Keratinocyte (primary cell): ENCODE measurements around the gene PNKP. TPM values are rescaled to one million over a fixed set of nuclear protein-coding genes. Genes with fewer than 3 reads are reported as not detected.

Source experiments
- DNase-seq: peaks from one replicate; pipeline ENCODE4 v3.0.0-alpha.2; 2011; ENCODE audit warnings: low read depth, missing footprints, low spot score
- FAIRE-seq: peaks from 2 replicates; lab custom pipeline; 2011; peaks lifted over from hg19 to GRCh38; lab: Jason Lieb, UNC
- H2AFZ ChIP-seq: 2 replicates; pipeline ENCODE4 v1.6.0; 2012; ENCODE audit warnings: low read length, control low read depth, inconsistent platforms; ENCODE audit not compliant: control insufficient read depth
- H3K27ac ChIP-seq: 2 replicates; pipeline ENCODE4 v1.5.1; 2011; ENCODE audit warnings: low read length; ENCODE audit not compliant: control insufficient read depth, insufficient read depth
- H3K27me3 ChIP-seq: 3 replicates; pipeline ENCODE4 v1.6.0; 2011; ENCODE audit warnings: low read length; ENCODE audit not compliant: control insufficient read depth, insufficient read depth; ENCODE audit errors: extremely low read depth
- H3K36me3 ChIP-seq, 2 experiments: 2 replicates in 1 of 2; 3 replicates in 1 of 2; pipeline ENCODE4 v1.5.1; 2011; ENCODE audit warnings: low read length in 2 of 2, mild to moderate bottlenecking in 1 of 2; ENCODE audit not compliant: control insufficient read depth in 2 of 2, insufficient read depth in 2 of 2; ENCODE audit errors: extremely low read depth in 1 of 2
- H3K4me1 ChIP-seq: 3 replicates; pipeline ENCODE4 v1.5.1; 2011; ENCODE audit warnings: low read length; ENCODE audit not compliant: control insufficient read depth, insufficient read depth; ENCODE audit errors: extremely low read depth
- H3K4me2 ChIP-seq: 3 replicates; pipeline ENCODE4 v1.6.0; 2011; ENCODE audit warnings: low read depth, low read length; ENCODE audit not compliant: control insufficient read depth, insufficient read depth; ENCODE audit errors: extremely low read depth
- H3K4me3 ChIP-seq, 3 experiments: fragments of 200-600 bp in 1 of 3; sonication (generic) in 1 of 3; 2 replicates in 2 of 3; 3 replicates in 1 of 3; pipeline ENCODE4 v1.5.1; 2011 to 2016; ENCODE audit warnings: low read length in 3 of 3, mild to moderate bottlenecking in 3 of 3, control low read depth in 2 of 3, inconsistent platforms in 1 of 3, low read depth in 1 of 3, mixed read lengths in 1 of 3, mixed run types in 1 of 3, moderate library complexity in 1 of 3; ENCODE audit not compliant: control insufficient read depth in 2 of 3, insufficient read depth in 2 of 3; ENCODE audit errors: extremely low read depth in 1 of 3
- H3K79me2 ChIP-seq: 2 replicates; pipeline ENCODE4 v1.6.0; 2012; ENCODE audit warnings: low read length; ENCODE audit not compliant: control insufficient read depth, insufficient read depth
- H3K9ac ChIP-seq: 3 replicates; pipeline ENCODE4 v1.6.0; 2011; ENCODE audit warnings: low read length; ENCODE audit not compliant: control insufficient read depth, insufficient read depth; ENCODE audit errors: extremely low read depth
- H3K9me1 ChIP-seq: 3 replicates; pipeline ENCODE4 v1.6.0; 2011; ENCODE audit warnings: low read length; ENCODE audit not compliant: control insufficient read depth, insufficient read depth; ENCODE audit errors: extremely low read depth
- H3K9me3 ChIP-seq: 2 replicates; pipeline ENCODE4 v1.5.1; 2012; ENCODE audit warnings: low read depth, low read length; ENCODE audit not compliant: control insufficient read depth
- H4K20me1 ChIP-seq: 3 replicates; pipeline ENCODE4 v1.6.0; 2011; ENCODE audit warnings: low read length; ENCODE audit not compliant: control insufficient read depth, insufficient read depth; ENCODE audit errors: extremely low read depth
- EZH2 ChIP-seq: IDR thresholded peaks from one replicate; pipeline ENCODE4 v1.6.1; 2012; ENCODE audit warnings: inconsistent platforms, mild to moderate bottlenecking, low read length, moderate library complexity
- dilution Hi-C: fragments of 300-500 bp; cut with MboI; formaldehyde crosslinking; loops from one replicate; pipeline ENCODE4 v1.7.0; 2020; ENCODE audit warnings: low sequenced_read_pairs; ENCODE audit not compliant: extremely low pct_ligation_motif_present
- polyA plus RNA-seq, 5 experiments: library from polyadenylated mRNA; depleted of rRNA in 3 of 5; stranded (reverse) in 3 of 5; stranded (forward) in 1 of 5; unstranded in 1 of 5; fragments of >200 nt; gene quantifications; 1 replicate in 1 of 5; 2 replicates in 3 of 5; 3 replicates in 1 of 5; pipeline versions ENCODE4 v1.2.1 to v1.2.3, GENCODE V29; 2011 to 2012; ENCODE audit warnings: missing spikeins in 2 of 5, low read depth in 1 of 5, low replicate concordance in 1 of 5
- TF ChIP-seq, protein P1 (sequence below), 3 experiments: IDR thresholded peaks in 1 of 3; conservative IDR thresholded peaks in 1 of 3; optimal IDR thresholded peaks in 1 of 3; 2 replicates in 2 of 3; 3 replicates in 1 of 3; pipeline versions ENCODE3 to v1.5.1; 2011; ENCODE audit warnings: low read length in 3 of 3, mild to moderate bottlenecking in 3 of 3, moderate library complexity in 2 of 3, control low read depth in 1 of 3, inconsistent platforms in 1 of 3; ENCODE audit not compliant: insufficient read depth in 2 of 3; ENCODE audit errors: extremely low read depth in 1 of 3

Gene PNKP
- polyA plus RNA-seq, 1 donor (not counting 4 experiments of a cell fraction or from before 2014, with no cell fraction given): 19.3 TPM

- no peak for TF ChIP-seq EZH2
- TF ChIP-seq, protein P1, sequence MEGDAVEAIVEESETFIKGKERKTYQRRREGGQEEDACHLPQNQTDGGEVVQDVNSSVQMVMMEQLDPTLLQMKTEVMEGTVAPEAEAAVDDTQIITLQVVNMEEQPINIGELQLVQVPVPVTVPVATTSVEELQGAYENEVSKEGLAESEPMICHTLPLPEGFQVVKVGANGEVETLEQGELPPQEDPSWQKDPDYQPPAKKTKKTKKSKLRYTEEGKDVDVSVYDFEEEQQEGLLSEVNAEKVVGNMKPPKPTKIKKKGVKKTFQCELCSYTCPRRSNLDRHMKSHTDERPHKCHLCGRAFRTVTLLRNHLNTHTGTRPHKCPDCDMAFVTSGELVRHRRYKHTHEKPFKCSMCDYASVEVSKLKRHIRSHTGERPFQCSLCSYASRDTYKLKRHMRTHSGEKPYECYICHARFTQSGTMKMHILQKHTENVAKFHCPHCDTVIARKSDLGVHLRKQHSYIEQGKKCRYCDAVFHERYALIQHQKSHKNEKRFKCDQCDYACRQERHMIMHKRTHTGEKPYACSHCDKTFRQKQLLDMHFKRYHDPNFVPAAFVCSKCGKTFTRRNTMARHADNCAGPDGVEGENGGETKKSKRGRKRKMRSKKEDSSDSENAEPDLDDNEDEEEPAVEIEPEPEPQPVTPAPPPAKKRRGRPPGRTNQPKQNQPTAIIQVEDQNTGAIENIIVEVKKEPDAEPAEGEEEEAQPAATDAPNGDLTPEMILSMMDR (optimal IDR thresholded peaks at IDR 0.05 in 1 of 3, IDR thresholded peaks at IDR 0.05 in 1 of 3, conservative IDR thresholded peaks at IDR 0.05 in 1 of 3; ENCODE audit: extremely low read depth in 1 of 3, insufficient read depth in 2 of 3, low read length in 3 of 3): no peak
- no peaks in the 10 kb centered on the region for H3K4me1 ChIP-seq
- no peak overlapping the region for H2AFZ ChIP-seq
- no peak overlapping the region for H3K4me3 ChIP-seq
- H3K9ac ChIP-seq: no peak overlapping the region
- dilution Hi-C loops: no loop called here
- H4K20me1 ChIP-seq: peaks cover 14% of the 10 kb centered on the region
- H3K79me2 ChIP-seq: peaks cover 32% of the 10 kb centered on the region
- peaks cover 22 to 32% of the 10 kb centered on the region in 2 experiments for H3K36me3 ChIP-seq
- no peak overlapping the region for H3K4me2 ChIP-seq
- no peaks in the 10 kb centered on the region for H3K9me3 ChIP-seq
- no peak for DNase-seq
- no peak overlapping the region for H3K27ac ChIP-seq
- H3K27me3 ChIP-seq: no peaks in the 10 kb centered on the region
- FAIRE-seq: no peak
- no peaks in the 10 kb centered on the region for H3K9me1 ChIP-seq
Observed at GRCh38 chr19:49913720-49914119, 46.3 kb upstream of the PNKP start.

DNA sequence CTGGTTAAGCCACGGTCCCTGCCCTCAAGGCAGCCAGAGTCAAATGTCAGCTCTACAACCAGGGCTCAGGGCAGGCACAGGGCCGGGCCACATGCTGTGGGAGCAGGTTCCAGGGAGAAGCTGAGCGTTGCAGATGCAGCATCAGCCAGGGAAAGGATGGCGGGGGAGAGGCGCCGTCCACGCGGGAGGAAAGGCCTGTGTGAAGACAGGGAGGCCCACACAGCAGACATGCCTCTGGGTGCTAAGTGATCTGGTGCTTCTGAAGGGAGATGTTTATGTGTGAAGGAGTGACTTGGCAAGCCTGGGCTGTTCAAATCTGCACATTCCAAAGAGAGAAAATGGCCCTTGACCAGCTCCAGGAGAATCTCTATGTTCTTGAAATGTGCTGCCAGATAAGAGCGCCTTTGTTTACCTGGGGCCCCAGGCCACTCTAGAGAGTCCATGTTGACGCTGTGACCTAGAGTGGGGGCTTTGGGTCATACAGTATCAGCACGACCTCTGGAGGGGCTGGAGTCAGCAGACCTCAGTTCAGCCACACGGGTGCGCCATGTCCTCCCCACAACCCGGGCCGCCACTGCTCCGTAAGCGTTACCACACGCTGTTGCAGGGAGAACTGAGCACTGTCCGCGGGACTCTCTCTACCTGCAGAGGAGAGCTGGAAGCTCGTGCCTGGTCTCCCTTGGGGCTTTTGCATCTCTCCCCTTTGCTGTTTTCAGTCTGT is 45.7 kb upstream of the PNKP start:
- H3K4me2 ChIP-seq: no peak overlapping the region
- H3K9ac ChIP-seq: no peak overlapping the region
- TF ChIP-seq, protein P1 (optimal IDR thresholded peaks at IDR 0.05 in 1 of 3, IDR thresholded peaks at IDR 0.05 in 1 of 3, conservative IDR thresholded peaks at IDR 0.05 in 1 of 3; ENCODE audit: extremely low read depth in 1 of 3, insufficient read depth in 2 of 3, low read length in 3 of 3): no peak
- no peak for TF ChIP-seq EZH2
- DNase-seq (no peak), FAIRE-seq (no peak)
- no peaks in the 10 kb centered on the region for H3K4me1 ChIP-seq
- H3K79me2 ChIP-seq: peaks cover 27% of the 10 kb centered on the region
- no peak overlapping the region for H3K4me3 ChIP-seq
- dilution Hi-C loops: no loop called here
- H2AFZ ChIP-seq: no peak overlapping the region
- H3K36me3 ChIP-seq: peaks cover 24 to 31% of the 10 kb centered on the region in 2 experiments
- no peaks in the 10 kb centered on the region for H3K9me1 ChIP-seq
- H3K9me3 ChIP-seq: no peaks in the 10 kb centered on the region
- H4K20me1 ChIP-seq: peaks cover 9% of the 10 kb centered on the region
- H3K27ac ChIP-seq: no peak overlapping the region
- no peaks in the 10 kb centered on the region for H3K27me3 ChIP-seq
